Left renal cortex interstitium (tissue), 4 donors: ENCODE results near the gene PBX4. TPM values are rescaled to one million over a fixed set of nuclear protein-coding genes. Genes with fewer than 3 reads are reported as not detected.

ENCODE experiments used
- polyA plus RNA-seq, 4 donors: library from polyadenylated mRNA; unstranded; fragments of 120-200 nt; gene quantifications; one replicate each; pipeline ENCODE4 v1.2.1, GENCODE V29; 2013; ENCODE audit not compliant: insufficient read length in 4 of 4

PBX4 gene
- polyA plus RNA-seq, 4 donors, result 2.4 to 8.7 (median 6.2) TPM

Other genes starting within 250 kb of the PBX4 start
- 10 to 100 TPM; 40.6 to 57.7 (median 50.0) TPM for gene GATAD2A, start 213.0 kb downstream of the PBX4 start, polyA plus RNA-seq
- gene TSSK6, start 103.1 kb downstream of the PBX4 start, polyA plus RNA-seq, result 1 to 10 TPM in 3 of 4 donors, under 1 TPM in 1; 0.71 to 2.4 (median 1.7) TPM
- 100 to 1,000 TPM; 261 to 386 (median 304) TPM for gene NDUFA13, start 102.5 kb downstream of the PBX4 start, polyA plus RNA-seq
- gene YJEFN3, start 89.8 kb downstream of the PBX4 start, polyA plus RNA-seq, result 10 to 100 TPM in 2 of 4 donors, 1 to 10 TPM in 2; 3.2 to 14.2 (median 8.5) TPM
- gene CILP2, start 80.4 kb downstream of the PBX4 start, polyA plus RNA-seq, result under 1 TPM; 0.07 to 0.27 (median 0.22) TPM
- 10 to 100 TPM; 17.0 to 42.9 (median 28.8) TPM for gene LPAR2, start 9.5 kb upstream of the PBX4 start, polyA plus RNA-seq
- 1 to 10 TPM; 3.3 to 8.5 (median 5.6) TPM for gene GMIP, start 25.0 kb upstream of the PBX4 start, polyA plus RNA-seq
- gene ATP13A1, start 45.0 kb upstream of the PBX4 start, polyA plus RNA-seq, result 10 to 100 TPM; 38.5 to 68.9 (median 54.2) TPM
- gene ZNF101, start 50.2 kb upstream of the PBX4 start, polyA plus RNA-seq, result 10 to 100 TPM; 13.0 to 22.7 (median 15.6) TPM
- 10 to 100 TPM; 11.8 to 15.9 (median 14.6) TPM for gene ZNF14, start 114.4 kb upstream of the PBX4 start, polyA plus RNA-seq
- gene ZNF506, start 203.1 kb upstream of the PBX4 start, polyA plus RNA-seq, result 10 to 100 TPM; 25.2 to 42.0 (median 35.9) TPM
- 10 to 100 TPM; 27.6 to 34.1 (median 33.1) TPM for gene ZNF253, start 247.2 kb upstream of the PBX4 start, polyA plus RNA-seq